Hematopoietic multipotent progenitor cell treated with erythropoietin and hydrocortisone succinate and interleukin-3 and kit ligand, for 6 days (in vitro differentiated cells): ENCODE data around the gene CAPZB.
"Not testable (repeated sequence)": the region's sequence is repeated elsewhere in the genome, so short reads cannot be mapped to it uniquely, and the experiment has no call there.

Experiments used
- DNase-seq: peaks from one replicate; pipeline ENCODE4 v3.0.0-alpha.2; 2015

Gene CAPZB

DNA sequence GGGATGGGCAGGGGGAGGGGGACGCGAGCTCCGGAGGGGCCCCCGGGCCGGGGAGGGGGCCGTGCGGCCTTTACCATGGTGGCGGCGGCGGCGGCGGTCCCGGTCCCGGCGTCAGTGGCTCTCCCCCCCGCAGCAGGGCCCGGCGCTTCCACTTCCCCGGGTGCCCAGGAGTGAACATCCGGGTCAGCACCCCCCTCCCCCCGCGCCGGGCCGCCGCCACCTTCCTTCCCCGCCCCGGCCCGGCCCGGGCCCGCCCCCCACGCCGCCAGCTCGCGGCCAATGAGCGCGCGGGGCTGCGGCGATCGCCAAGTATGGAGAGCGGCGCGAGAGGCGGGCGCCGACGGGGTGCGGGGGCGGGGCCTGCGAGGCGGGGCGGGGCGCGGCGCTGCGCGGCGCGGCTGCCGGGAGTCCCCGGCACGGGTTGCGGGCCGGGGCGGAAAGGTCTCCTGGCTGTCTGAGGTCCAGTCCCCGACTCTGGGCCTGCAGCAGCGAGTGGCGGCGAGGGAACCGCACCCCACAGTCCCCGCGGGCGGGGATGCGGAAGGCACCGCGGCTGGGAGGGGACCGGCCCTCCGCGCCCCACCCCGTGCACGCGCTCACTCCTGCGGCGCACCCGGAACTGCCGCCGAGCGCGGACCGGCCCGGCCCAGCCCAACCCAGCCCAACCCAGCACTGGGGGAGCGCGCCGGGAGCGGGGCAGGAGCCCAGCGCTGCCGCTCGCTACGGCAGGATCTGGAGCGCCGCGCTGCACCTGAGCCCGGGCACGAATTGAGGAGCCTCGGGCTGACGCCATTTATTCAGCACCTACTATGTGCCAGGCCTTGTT, at the start of gene CAPZB:
TSS of gene CAPZB (minus strand) at position 178 of the 826 bp plus-strand sequence. CDS start at position 77, 101 bp downstream.
- peak; percentile 93 for DNase-seq

DNA sequence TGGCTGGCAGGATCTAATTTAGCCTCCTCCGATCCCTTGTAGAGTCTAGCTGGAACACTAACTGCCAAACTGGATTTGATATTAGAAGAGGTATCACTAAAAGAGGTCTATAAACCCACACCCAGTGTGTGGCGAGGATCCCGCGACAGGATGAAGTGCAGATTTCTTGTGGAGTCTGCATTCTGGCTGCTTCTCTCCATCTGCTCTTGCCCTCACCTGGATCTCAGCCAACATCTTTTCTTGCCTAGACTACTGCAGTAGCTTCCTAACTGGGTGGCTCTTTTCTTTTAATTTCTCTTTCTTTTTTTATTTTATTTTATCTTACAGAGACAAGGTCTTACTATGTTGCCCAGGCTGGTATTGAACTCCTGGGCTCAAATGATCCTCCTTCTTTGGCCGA, 48.9 kb upstream of the CAPZB start:
- no peak for DNase-seq

DNA sequence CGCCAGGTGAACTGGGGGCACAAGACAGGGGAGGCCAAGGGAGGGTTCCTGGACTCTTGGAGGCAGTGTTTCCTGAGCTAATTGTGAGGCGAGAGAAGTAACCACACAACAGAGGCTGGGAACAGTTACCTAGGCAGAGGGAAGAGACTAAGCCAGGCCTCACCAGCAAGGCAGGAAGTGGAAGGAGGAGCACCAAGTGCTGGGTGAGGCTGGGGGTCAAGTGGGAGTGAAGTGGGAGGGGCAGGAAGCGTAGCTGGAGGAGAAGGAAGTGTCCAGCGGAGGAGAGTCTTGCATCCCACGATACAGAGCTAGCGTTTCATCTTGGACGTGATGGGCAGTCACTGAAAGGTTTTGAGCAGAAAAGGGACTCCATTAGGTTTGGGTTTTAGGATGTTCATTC, 48.3 kb upstream of the CAPZB start:
- DNase-seq: no peak

DNA sequence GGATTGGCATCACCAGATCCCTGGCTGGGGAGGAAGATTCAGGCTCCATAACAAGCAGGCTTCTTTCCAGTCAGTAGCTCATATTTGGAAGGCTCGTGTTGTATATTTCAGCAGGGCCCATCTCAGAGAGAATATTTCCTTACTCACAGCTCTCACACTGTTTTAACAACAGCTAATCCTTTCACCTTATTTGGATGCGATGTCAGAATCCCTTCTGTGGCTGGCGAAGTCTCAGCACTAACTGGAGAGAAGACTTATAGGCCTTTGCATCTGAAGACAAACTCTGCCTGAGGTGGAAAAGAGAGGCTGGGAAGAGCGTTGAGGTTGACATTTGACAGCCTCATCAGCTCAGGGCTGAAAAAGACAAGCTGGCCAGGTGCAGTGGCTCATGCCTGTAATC, 47.2 kb upstream of the CAPZB start:
- DNase-seq: no peak

DNA sequence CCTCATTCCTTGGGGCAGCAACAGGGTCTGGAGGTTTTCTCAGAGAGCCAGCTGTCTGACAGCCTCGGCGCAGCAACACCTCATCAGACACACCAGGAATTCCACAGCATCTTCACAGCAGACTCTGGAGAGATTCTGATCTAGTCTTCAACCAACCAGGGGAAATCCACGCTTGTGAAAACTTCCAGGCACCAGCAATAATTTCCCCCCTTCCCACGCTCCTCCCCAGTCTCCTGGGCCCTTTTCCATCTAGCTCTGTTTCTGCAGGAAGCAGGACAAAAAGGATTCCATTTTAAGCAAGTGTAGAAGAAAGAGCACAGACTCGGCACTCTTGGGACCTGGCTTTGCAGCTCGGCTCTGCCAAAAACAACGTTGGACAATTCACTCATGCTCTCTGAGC, 44.3 kb upstream of the CAPZB start:
- no peak for DNase-seq

DNA sequence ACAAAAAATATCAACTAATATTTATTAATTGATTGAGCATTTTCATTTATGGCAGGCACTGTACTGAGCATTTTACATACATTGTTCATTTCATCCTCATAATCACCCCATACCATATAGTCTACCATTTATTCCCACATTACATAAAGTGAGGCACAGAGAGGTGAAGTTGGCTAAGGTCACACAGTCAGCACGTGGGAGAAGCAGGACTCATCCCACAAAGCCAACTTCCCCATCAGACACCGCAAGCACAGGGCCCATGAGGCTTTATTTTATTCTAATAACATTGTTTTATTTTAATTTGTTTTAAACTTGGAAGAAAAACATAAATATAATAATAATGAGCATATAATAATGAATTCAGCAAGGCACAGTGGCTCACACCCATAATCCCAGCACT, 43.1 kb upstream of the CAPZB start:
- DNase-seq: no peak

DNA sequence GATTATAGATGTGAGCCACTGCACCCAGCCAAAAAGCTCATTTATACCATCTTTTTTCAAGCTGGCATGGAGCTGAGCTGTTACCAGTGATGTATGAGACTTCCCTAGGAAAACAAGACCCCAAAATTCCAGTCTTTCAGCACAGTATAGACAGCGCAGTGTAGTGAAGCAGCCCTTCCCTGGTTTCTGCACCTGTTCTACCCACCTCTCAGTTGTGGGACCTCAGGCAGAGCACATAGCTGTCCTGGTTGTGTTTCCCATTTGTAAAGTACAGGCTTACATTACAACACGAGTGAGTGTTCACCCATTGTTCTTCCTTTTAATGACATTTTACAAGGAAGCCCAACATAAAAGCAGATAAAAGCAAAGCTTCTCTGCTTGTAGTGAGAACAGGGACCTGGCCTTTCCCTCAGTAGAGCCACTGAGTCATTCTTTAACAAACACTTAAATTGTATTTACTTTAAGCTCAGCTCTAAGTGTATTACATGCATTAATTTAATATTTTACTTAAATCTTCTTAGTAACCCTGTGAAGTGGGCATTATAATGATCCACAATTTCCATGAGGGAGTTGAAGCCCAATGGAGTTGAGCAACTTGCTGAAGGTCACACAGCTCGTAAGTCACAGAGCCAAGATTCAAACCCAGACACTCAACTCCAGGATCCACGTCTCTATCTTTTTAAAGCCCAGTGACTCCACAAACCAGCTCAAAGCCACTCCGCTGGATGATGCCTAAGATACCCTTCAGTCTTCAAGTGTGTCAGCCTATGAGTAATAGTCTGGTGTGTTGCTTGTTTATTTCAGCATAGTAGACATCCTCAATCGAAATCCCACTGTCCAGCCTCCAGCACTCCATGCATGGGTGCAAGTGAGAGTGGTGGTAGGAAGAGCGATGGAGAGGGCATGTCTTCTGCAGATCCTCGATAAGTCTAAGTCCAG, 40.5 kb upstream of the CAPZB start:
- DNase-seq: no peak

DNA sequence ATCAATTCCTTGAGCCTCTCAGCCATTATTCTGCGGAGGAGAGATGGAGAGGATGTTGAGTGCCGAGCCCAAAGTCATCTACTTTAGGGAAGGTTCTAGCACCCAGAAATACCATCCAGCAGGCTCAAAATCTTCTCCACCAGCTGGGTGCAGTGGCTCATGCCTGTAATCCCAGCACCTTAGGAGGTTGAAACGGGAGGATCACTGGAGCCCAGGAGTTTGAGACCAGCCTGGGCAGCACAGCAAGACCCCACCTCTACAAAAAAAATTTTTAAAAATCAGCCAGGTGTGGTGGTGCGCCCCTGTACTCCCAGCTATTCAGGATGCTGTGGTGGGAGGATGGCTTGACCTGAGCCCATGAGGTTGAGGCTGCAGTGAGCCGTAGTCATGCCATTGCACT, 39.5 kb upstream of the CAPZB start:
- no peak for DNase-seq

DNA sequence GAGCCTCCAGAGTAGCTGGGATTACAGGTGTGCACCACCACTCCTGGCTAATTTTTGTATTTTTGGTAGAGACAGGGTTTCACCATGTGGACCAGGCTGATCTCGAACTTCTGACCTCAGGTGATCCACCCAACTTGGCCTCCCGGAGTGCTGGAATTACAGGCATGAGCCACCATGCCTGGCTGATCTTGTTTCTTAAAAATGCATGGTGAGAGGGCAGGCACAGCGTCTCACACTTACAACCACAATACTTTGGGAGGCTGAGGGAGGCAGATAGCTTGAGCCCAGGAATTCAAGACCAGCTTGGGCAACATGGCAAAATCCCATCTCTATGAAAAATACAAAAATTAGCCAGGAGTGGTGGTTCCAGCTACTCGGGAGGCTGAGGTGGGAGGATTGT, 37.2 kb upstream of the CAPZB start:
- not testable (repeated sequence) for DNase-seq

DNA sequence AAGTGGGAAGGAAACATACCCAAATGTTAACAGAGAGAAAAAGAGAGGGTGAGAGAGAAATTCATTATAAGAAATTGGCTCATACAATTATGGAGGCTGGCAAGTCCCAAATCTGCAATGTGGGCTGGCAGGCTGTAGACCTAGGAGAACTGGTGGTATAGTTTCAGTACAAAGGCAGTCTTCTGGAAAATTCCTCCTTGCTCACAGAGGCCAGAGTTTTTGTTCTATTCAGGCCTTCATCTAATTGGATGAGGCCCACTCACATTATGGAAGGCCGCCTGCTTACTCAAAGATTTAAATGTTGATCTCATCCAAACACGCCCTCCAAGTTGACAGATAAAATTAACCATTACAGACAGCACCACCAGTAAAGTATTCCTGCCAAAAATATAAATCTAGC, 36.1 kb upstream of the CAPZB start:
- no peak for DNase-seq

DNA sequence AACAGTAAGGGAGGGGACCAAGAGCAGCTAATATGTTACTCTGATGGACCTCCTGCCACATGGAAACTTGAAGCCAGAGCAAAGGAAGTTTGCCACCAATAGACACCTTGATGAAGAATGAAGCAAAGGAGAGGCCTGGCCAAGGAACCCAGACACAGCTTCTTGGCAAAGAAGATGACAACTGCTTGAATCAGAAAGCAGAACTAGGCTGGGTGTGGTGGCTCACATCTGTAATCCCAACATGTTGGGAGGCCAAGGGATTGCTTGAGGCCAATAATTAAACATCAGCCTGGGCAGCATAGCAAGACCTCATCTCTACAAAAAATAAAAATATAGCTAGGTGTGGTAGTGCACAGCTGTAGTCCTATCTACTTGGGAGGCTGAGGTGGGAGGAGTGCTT, 31.7 kb upstream of the CAPZB start:
- DNase-seq: no peak

DNA sequence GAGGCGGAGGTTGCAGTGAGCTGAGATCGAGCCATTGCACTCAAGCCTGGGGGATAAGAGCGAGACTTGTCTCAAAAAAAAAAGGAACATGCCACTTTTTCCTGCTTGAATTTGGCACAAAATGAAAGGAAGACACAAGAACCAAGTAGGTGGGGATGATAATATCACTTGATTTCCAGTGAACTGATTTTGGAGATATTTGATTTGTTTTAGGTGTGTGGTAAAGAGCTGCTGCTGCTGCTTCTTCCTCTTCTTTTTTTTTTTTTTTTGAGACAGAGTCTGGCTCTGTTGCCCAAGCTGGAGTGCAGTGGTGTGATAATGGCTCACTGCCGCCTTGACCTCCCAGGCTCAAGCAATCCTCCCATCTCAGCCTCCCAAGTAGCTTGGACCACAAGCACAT, 29.9 kb upstream of the CAPZB start:
- no peak for DNase-seq

DNA sequence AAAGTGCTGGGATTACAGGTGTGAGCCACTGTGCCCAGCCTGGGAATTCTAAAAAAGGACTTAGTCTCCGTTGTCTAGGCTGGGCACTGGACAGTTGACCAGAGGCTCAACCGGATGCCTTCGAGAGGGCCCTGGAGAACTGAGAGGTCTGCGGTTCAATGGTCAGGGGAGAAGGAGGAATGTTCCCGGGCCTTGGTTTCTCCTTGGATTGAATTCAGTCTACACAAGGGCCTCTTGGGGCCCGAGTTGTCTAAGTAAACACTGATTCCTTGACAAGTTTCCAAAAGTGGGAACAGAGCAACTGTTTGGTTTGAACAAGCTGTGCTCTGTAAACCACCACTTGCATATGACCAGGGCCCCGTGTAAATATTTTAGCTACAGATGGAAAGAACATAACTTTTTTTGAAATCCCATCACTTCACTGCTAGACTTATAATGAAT, 29.1 kb upstream of the CAPZB start:
- DNase-seq: no peak

DNA sequence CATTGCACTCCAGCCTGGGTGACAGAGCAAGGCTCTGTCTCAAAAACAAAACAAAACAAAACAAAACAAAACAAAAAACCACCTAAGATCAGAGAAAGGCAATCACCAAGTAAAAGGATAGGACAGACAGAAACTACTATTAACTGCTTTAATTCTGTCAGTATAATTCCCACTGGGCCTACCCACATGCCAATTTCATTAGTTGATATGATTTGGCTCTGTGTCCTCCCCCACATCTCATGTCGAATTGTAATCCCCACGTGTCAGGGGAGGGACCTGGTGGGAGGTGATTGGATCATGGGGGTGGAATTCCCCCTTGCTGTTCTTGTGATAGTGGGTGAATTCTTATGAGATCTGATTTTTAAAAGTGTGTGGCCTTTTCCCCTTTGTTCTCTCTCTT, 27.2 kb upstream of the CAPZB start:
- DNase-seq: no peak

DNA sequence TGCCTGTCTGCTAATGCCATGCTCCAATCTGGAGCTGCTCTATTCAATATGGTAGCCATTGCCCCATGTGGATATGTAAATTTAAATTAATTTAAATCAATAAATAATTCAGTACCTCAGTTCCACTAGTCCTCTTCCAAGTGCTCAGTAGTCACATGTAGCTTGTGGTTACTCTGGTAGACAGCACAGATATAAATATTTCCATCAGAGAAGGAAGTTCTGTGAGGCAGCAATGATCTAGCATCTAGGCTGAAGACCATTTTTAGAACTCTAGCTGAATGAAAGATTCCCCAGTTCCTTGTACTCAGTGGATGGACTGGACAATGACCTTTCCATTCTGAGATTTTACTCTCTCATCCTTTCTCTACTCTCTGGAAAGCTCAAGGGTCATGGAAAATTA, 25.8 kb upstream of the CAPZB start:
- DNase-seq: peak; percentile 19

DNA sequence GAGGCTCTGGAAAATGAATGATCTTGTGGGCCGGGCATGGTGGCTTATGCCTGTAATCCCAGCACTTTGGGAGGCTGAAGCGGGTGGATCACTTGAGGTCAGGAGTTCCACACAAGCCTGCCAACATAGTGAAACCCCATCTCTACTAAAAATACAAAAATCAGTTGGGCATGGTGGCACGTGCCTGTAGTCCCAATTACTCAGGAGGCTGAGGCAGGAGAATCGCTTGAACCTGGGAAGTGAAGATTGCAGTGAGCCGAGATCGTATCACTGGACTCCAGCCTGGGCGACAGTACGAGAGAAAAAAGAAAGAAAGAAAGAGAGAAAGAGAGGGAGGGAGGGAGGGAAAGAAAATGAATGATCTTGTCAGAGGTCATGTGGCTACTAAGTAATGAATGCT, 24.3 kb upstream of the CAPZB start:
- DNase-seq: not testable (repeated sequence)

DNA sequence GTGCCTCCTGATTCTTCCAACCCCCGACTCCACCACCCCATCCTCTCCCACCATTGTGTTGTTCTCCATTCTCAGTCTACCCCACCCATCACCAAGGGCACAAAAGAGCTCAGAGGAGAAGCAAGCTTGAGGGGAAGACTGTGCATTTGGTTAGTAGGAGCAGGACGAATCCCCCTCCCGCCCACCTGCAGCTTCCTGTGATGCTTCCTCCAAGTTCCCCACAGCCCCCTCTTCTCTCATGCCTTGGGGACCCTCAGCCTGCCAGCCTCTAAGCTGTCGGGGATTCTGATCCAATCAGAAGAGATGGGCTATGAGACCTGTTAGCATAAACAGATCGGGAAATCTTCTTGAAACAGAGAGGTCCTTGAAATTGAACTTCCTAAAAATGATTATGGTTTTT, 22.2 kb upstream of the CAPZB start:
- no peak for DNase-seq

DNA sequence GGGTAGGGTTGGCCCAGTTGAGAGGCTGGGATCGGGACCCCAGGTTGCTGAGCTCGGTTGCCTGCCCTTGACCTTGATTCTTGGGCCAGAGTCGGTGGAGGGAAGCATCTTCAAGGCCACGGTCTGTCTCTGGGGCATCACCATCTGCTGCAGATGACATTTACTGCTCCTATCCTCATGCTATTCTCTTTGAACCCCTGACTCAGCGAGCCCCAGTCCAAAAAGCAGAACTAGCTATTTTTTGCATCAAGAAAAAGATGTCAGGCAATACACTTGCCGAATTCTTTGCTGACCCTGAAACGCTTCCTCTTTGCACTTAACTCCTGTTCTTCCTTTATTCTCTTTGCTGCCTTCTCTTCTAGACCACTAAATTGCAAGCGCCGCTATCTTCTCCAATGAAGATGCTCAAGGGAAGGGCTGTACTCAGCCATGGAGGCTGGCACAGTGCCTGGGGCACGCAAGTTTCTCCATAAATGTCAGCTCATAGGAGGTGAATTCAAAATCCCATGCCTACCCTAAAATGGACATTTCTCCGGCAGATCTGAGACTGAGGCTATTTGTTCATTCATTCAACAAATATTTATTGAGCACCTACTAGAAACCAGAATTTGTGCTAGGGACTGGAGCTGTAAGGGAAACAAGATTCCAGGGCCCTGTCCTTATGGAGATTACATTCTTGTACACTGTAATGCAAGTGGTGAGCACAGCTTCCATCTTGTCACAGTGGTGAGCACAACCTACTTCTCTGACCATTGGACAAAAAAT, 20.5 kb upstream of the CAPZB start:
- peak; percentile 57 for DNase-seq

DNA sequence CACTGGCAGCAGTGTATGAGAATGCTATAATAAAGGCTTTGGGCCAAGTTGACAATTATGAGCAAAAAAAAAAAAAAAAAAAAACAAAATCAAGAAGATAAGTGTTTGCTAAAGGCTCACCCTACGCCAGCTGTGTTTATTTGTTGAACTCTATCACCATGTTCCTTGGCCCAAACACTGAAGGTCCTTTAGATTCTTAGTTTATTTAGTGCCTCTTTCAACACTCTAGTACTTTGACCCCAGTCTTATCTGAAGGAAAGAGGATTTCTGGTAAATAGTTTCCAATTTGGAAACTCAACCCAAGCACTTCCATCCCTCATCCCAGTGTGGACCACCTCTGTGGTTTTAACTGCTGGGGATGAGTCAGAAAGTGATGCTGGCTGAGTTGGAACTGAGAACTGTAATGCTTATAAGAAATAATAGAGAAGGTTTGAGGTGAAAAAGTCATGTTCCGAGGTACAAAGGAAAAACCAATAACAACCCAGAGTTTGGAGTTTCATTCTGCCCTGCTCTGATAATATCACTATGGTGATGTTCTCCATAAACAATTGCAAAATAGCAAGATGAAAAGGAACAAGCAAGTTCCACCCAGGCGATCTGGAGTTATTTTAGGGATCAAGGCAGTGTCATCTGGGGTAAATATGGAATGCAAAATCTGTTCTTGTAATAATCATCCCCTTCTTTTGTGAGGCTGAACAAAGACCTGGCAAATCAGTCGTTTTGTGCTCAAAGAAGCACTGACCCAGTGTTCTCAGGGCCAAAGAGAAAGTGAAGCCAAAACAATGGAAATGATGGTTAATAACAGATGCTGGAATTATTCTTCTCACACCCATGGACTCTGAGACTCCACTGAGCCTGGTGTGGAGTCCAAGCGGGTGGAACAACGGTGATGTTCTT, 19.7 kb upstream of the CAPZB start:
- no peak for DNase-seq

DNA sequence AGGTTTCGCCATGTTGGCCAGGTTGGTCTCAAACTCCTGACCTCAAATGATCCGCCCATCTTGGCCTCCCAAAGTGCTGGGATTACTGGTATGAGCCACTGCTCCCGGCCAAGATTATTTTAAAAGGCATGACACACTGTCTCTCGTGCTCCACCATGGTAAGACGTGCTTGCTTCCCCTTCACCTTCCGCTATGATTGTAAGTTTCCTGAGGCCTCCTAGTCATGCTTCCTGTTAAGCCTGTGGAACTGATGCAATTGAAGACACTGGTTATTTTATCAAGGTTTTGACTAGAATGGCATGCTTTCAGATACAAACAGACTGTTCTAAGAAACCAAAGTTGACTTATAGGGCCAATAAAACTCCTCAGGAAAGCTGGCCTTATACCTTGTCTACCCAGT, 16.9 kb upstream of the CAPZB start:
- DNase-seq: not testable (repeated sequence)

DNA sequence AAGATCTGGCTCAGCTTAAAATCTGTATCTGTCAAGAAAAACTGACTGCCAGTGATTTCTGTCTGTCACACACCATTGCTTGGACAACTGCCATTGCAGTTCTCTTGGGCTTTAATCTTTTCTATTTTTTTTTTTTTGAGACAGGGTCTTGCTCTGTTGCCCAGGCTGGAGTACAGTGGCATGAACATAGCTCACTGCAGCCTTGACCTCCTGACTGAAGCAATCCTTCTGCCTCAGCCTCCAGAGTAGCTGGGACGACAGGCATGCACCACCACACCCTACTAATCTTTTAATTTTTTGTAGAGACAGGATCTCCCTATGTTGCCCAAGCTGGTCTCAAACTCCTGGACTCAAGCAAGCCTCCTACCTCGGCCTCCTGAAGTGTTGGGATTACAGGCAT, 14.5 kb upstream of the CAPZB start:
- not testable (repeated sequence) for DNase-seq

DNA sequence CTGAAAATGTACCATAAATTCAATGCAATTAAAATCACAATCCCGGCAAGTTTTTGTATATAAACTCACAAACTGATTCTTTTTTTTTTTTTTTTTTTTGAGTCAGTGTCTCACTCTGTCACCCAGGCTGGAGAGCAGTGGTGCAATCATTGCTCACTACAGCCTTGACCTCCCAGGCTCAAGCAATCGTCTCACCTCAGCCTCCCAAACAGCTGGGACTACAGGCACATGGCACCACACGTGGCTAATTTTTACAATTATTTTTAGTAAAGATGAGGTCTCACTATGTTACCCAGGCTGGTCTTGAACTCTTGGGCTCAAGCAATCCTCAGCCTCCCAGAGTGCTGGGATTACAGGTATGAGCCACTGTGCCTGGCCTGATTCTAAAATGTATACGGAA, 12.1 kb upstream of the CAPZB start:
- not testable (repeated sequence) for DNase-seq
